HFFc6 (cell line): ENCODE data around the gene LSAMP. TPM values are rescaled to one million over a fixed set of nuclear protein-coding genes. Genes with fewer than 3 reads are reported as not detected.

ENCODE experiments used
- DNase-seq: peaks from one replicate; pipeline ENCODE4 v3.0.0-alpha.2; 2018
- H3K27ac Mint-ChIP-seq: 2 replicates; pipeline ENCODE4 v1.8.0; 2020; ENCODE audit warnings: mild to moderate bottlenecking, mixed read lengths
- H3K27me3 Mint-ChIP-seq: 2 replicates; pipeline ENCODE4 v1.8.0; 2021; ENCODE audit warnings: mild to moderate bottlenecking, moderate library complexity, mixed read lengths; ENCODE audit not compliant: insufficient read depth
- H3K36me3 Mint-ChIP-seq: 2 replicates; pipeline ENCODE4 v1.8.0; 2021; ENCODE audit warnings: low read depth, mixed read lengths
- H3K4me1 Mint-ChIP-seq: 2 replicates; pipeline ENCODE4 v1.8.0; 2020; ENCODE audit warnings: low read depth, mixed read lengths
- H3K4me3 Mint-ChIP-seq: 2 replicates; pipeline ENCODE4 v1.8.0; 2020; ENCODE audit warnings: mild to moderate bottlenecking, moderate library complexity, mixed read lengths
- H3K9me3 Mint-ChIP-seq: 2 replicates; pipeline ENCODE4 v1.8.0; 2020; ENCODE audit warnings: mild to moderate bottlenecking, mixed read lengths
- CTCF ChIP-seq: fragments of 200-600 bp; sonication (generic); IDR thresholded peaks from 2 replicates; pipeline ENCODE4 v1.5.0; 2021; ENCODE audit warnings: antibody characterized with exemption, mild to moderate bottlenecking
- total RNA-seq, 6 experiments: library from RNA; stranded (reverse); fragmentation: NEBNext Ultra II Directional; extraction: Animal tissue kit (Norgen Biotek cat#: 25700); gene quantifications; 2 replicates in 1 of 6; 3 replicates in 5 of 6; pipeline ENCODE4 v1.2.3, GENCODE V29; 2021

The LSAMP gene
- total RNA-seq, 6 experiments from 2014 or later = not detected

GRCh38 chr3:115789481-115789880 lies 655.8 kb downstream of the LSAMP start:
- Mint-ChIP-seq H3K27me3 (no peaks in the 10 kb centered on the region; the same call in 1 of the 2 replicates), H3K36me3 (no peaks in the 10 kb centered on the region), H3K9me3 (no peaks in the 10 kb centered on the region), H3K27ac (peak overlapping the region; percentile 89), H3K4me3 (peak overlapping the region; percentile 49), H3K4me1 (peaks cover 61% of the 10 kb centered on the region)
- no peak for TF ChIP-seq CTCF
- DNase-seq = no peak

GRCh38 chr3:115788921-115789470 lies 656.3 kb downstream of the LSAMP start:
- TF ChIP-seq CTCF = no peak
- no peaks in the 10 kb centered on the region; the same call in 1 of the 2 replicates for H3K27me3 Mint-ChIP-seq
- peak; percentile 98 for DNase-seq
- peaks cover 62% of the 10 kb centered on the region for H3K4me1 Mint-ChIP-seq
- H3K36me3 Mint-ChIP-seq = no peaks in the 10 kb centered on the region
- H3K4me3 Mint-ChIP-seq = peak overlapping the region; percentile 49
- no peaks in the 10 kb centered on the region for H3K9me3 Mint-ChIP-seq
- peak overlapping the region; percentile 89 for H3K27ac Mint-ChIP-seq

- Mint-ChIP-seq H3K27me3 (no peaks in the 10 kb centered on the region; the same call in 1 of the 2 replicates), H3K36me3 (no peaks in the 10 kb centered on the region), H3K9me3 (no peaks in the 10 kb centered on the region), H3K4me1 (peaks cover 58% of the 10 kb centered on the region), H3K4me3 (no peak overlapping the region), H3K27ac (peak overlapping the region; percentile 25; the same call in 1 of the 2 replicates)
- no peak for DNase-seq
- no peak for TF ChIP-seq CTCF
Observed at GRCh38 chr3:115787818-115788217, 657.5 kb downstream of the LSAMP start.

- H3K27ac Mint-ChIP-seq = peak overlapping the region; percentile 89; the same call in 1 of the 2 replicates
Observed at GRCh38 chr3:115785782-115786181, 659.5 kb downstream of the LSAMP start.

GRCh38 chr3:115784739-115785536 lies 660.3 kb downstream of the LSAMP start:
- H3K27me3 Mint-ChIP-seq = no peaks in the 10 kb centered on the region; the same call in 1 of the 2 replicates
- peak overlapping the region; percentile 89 for H3K27ac Mint-ChIP-seq
- H3K4me3 Mint-ChIP-seq = peak overlapping the region; percentile 89
- peaks cover 34% of the 10 kb centered on the region for H3K4me1 Mint-ChIP-seq
- peak; percentile 74 for DNase-seq
- no peaks in the 10 kb centered on the region for H3K36me3 Mint-ChIP-seq
- H3K9me3 Mint-ChIP-seq = no peaks in the 10 kb centered on the region
- peak; percentile 46 for TF ChIP-seq CTCF

More at GRCh38 chr3:115785782-115786181, 659.5 kb downstream of the LSAMP start:
- Mint-ChIP-seq H3K9me3 (no peaks in the 10 kb centered on the region), H3K27me3 (no peaks in the 10 kb centered on the region; the same call in none of the 2 replicates), H3K4me1 (peaks cover 43% of the 10 kb centered on the region), H3K4me3 (no peak overlapping the region), H3K36me3 (no peaks in the 10 kb centered on the region)
- TF ChIP-seq CTCF = no peak
- DNase-seq = no peak
